ENCODE measurements around the gene RNU2-63P. TPM values are rescaled to one million over a fixed set of nuclear protein-coding genes. Genes with fewer than 3 reads are reported as not detected.
"Not testable (repeated sequence)": the region's sequence is repeated elsewhere in the genome, so short reads cannot be mapped to it uniquely, and the experiment has no call there.

The RNU2-63P gene
- total and polyA plus RNA-seq, 2 of the 8 experiments (the other 6 are each of a cell fraction or from before 2014, with no cell fraction given): 6.6 TPM; not detected in 1

- H4K5ac ChIP-seq (ENCODE audit: insufficient read length, low read depth, low read length); H2AK5ac ChIP-seq (ENCODE audit: low read depth, low read length); H3K79me2 ChIP-seq (ENCODE audit: control insufficient read depth in 1 of 2, insufficient read depth in 2 of 2, low read length in 2 of 2); H3K56ac ChIP-seq (replicated peaks; ENCODE audit: insufficient read length, low read depth, low read length); H3K4me2 ChIP-seq (ENCODE audit: insufficient read depth in 1 of 2, low read depth in 2 of 2, low read length in 2 of 2); H3K23me2 ChIP-seq (ENCODE audit: low read depth, low read length); H3K9me3 ChIP-seq (ENCODE audit: insufficient read depth in 2 of 2, low read depth in 1 of 2, low read length in 1 of 2); CTCF ChIA-PET (ENCODE audit: partially characterized antibody); DNase-seq (ENCODE audit: low read depth in 1 of 2, low spot score in 2 of 2); H4K20me1 ChIP-seq (replicated peaks in 1 of 2; ENCODE audit: control insufficient read depth in 1 of 2, insufficient read depth in 2 of 2, low read length in 2 of 2); H3K14ac ChIP-seq (ENCODE audit: insufficient read length); H4K91ac ChIP-seq (replicated peaks; ENCODE audit: insufficient read length, low read length); H2BK20ac ChIP-seq (ENCODE audit: low read length); H2BK5ac ChIP-seq (ENCODE audit: low read depth, low read length); H3K27ac ChIP-seq (ENCODE audit: low read depth, low read length); H3K79me1 ChIP-seq (ENCODE audit: low read depth, low read length); H3K4ac ChIP-seq (replicated peaks; ENCODE audit: insufficient read length, low read depth, low read length); H3K18ac ChIP-seq (ENCODE audit: extremely low read depth, low read length); FAIRE-seq; H4K8ac ChIP-seq (ENCODE audit: extremely low read depth, insufficient read depth, low read length); H2BK15ac ChIP-seq (ENCODE audit: low read length); H2AFZ ChIP-seq (ENCODE audit: low read length); H3K9ac ChIP-seq (replicated peaks in 1 of 4; ENCODE audit: extremely low read depth in 1 of 4, low read depth in 3 of 4, low read length in 3 of 4); H3K27me3 ChIP-seq (replicated peaks in 1 of 4; ENCODE audit: control insufficient read depth in 3 of 4, extremely low read depth in 1 of 4, insufficient read depth in 3 of 4, low read length in 3 of 4); H3K23ac ChIP-seq (ENCODE audit: insufficient read length); H2BK120ac ChIP-seq (replicated peaks; ENCODE audit: low read depth, low read length); H3K36me3 ChIP-seq (ENCODE audit: control insufficient read depth in 2 of 4, insufficient read depth in 4 of 4, low read length in 3 of 4); H3K4me1 ChIP-seq (replicated peaks in 1 of 4; ENCODE audit: control insufficient read depth in 3 of 4, insufficient read depth in 4 of 4, low read length in 3 of 4); H2BK12ac ChIP-seq (ENCODE audit: low read depth, low read length); H3K4me3 ChIP-seq (ENCODE audit: extremely low read depth in 1 of 4, insufficient read depth in 2 of 4, low read depth in 3 of 4, low read length in 4 of 4); POLR2A ChIA-PET (ENCODE audit: partially characterized antibody): not testable (repeated sequence)
- no CpG with 5 or more reads among the region's 1 CpG for WGBS, 2 experiments (ENCODE audit: extremely low coverage in 1 of 2, insufficient coverage in 1 of 2, insufficient read length in 1 of 2, insufficient replicate concordance in 2 of 2, low coverage in 1 of 2, low lambda C conversion rate in 2 of 2, missing lambda C conversion rate in 1 of 2)
These were observed 28.9 kb downstream of the RNU2-63P start for GRCh38 chr2:87987473-87987872.

GRCh38 chr2:87985902-87986301 lies 30.4 kb downstream of the RNU2-63P start:
- H3K4ac ChIP-seq (replicated peaks; ENCODE audit: insufficient read length, low read depth, low read length); H3K9ac ChIP-seq (replicated peaks in 1 of 4; ENCODE audit: extremely low read depth in 1 of 4, low read depth in 3 of 4, low read length in 3 of 4); H3K9me3 ChIP-seq (ENCODE audit: insufficient read depth in 2 of 2, low read depth in 1 of 2, low read length in 1 of 2); H2BK5ac ChIP-seq (ENCODE audit: low read depth, low read length); H3K23me2 ChIP-seq (ENCODE audit: low read depth, low read length); H4K91ac ChIP-seq (replicated peaks; ENCODE audit: insufficient read length, low read length); H3K14ac ChIP-seq (ENCODE audit: insufficient read length); POLR2A ChIA-PET (ENCODE audit: partially characterized antibody); H2BK12ac ChIP-seq (ENCODE audit: low read depth, low read length); H3K27ac ChIP-seq (ENCODE audit: low read depth, low read length); H4K8ac ChIP-seq (ENCODE audit: extremely low read depth, insufficient read depth, low read length); H3K4me3 ChIP-seq (ENCODE audit: extremely low read depth in 1 of 4, insufficient read depth in 2 of 4, low read depth in 3 of 4, low read length in 4 of 4); H3K18ac ChIP-seq (ENCODE audit: extremely low read depth, low read length); H4K5ac ChIP-seq (ENCODE audit: insufficient read length, low read depth, low read length); H3K79me1 ChIP-seq (ENCODE audit: low read depth, low read length); H2AFZ ChIP-seq (ENCODE audit: low read length); H3K4me1 ChIP-seq (replicated peaks in 1 of 4; ENCODE audit: control insufficient read depth in 3 of 4, insufficient read depth in 4 of 4, low read length in 3 of 4); FAIRE-seq; H2AK5ac ChIP-seq (ENCODE audit: low read depth, low read length); H3K56ac ChIP-seq (replicated peaks; ENCODE audit: insufficient read length, low read depth, low read length); CTCF ChIA-PET (ENCODE audit: partially characterized antibody); H2BK20ac ChIP-seq (ENCODE audit: low read length); H3K36me3 ChIP-seq (ENCODE audit: control insufficient read depth in 2 of 4, insufficient read depth in 4 of 4, low read length in 3 of 4); H3K79me2 ChIP-seq (ENCODE audit: control insufficient read depth in 1 of 2, insufficient read depth in 2 of 2, low read length in 2 of 2); H3K23ac ChIP-seq (ENCODE audit: insufficient read length); H2BK120ac ChIP-seq (replicated peaks; ENCODE audit: low read depth, low read length); H2BK15ac ChIP-seq (ENCODE audit: low read length); H3K27me3 ChIP-seq (replicated peaks in 1 of 4; ENCODE audit: control insufficient read depth in 3 of 4, extremely low read depth in 1 of 4, insufficient read depth in 3 of 4, low read length in 3 of 4); H4K20me1 ChIP-seq (replicated peaks in 1 of 2; ENCODE audit: control insufficient read depth in 1 of 2, insufficient read depth in 2 of 2, low read length in 2 of 2); H3K4me2 ChIP-seq (ENCODE audit: insufficient read depth in 1 of 2, low read depth in 2 of 2, low read length in 2 of 2); DNase-seq (ENCODE audit: low read depth in 1 of 2, low spot score in 2 of 2): not testable (repeated sequence)
- 98% methylated on average over 4 of the region's 5 CpGs; no CpG with 5 or more reads in 1 of the 2 experiments for WGBS, 2 experiments (ENCODE audit: extremely low coverage in 1 of 2, insufficient coverage in 1 of 2, insufficient read length in 1 of 2, insufficient replicate concordance in 2 of 2, low coverage in 1 of 2, low lambda C conversion rate in 2 of 2, missing lambda C conversion rate in 1 of 2)

Measured in H1 (cell line).